GM12878 (cell line): Measurements from ENCODE around the gene PAPPA. TPM values are rescaled to one million over a fixed set of nuclear protein-coding genes. Genes with fewer than 3 reads are reported as not detected.
A peak's percentile ranks its signal among the peaks of the same experiment; 100 is the strongest.

Experiments used
- ATAC-seq: fragments of 200-7000 bp; cut with Tn5 transposase; 3 replicates; pipeline ENCODE4 v1.9.1; 2020; ENCODE audit warnings: mild to moderate bottlenecking, moderate library complexity
- BruUV-seq: library from RNA; stranded (reverse); fragments of 400-500 nt; replicated peaks from 2 replicates; lab custom pipeline; 2021; lab: Mats Ljungman, UMichigan
- CTCF ChIA-PET: fragments of 300-600 bp; sonication (Branson Sonifier 250); formaldehyde crosslinking; extraction: SDS; loops from one replicate; lab custom pipeline; 2021; ENCODE audit warnings: inconsistent platforms; lab: Yijun Ruan, JAX
- POLR2A ChIA-PET: fragments of 350-600 bp; formaldehyde crosslinking; extraction: SDS; loops from one replicate; lab custom pipeline; 2021; ENCODE audit warnings: inconsistent platforms; lab: Charles Lee
- RAD21 ChIA-PET: fragments of 300-600 bp; sonication (Branson Sonifier 250); formaldehyde crosslinking; loops from one replicate; lab custom pipeline; 2023; ENCODE audit warnings: antibody characterized with exemption; ENCODE audit not compliant: unreplicated experiment; lab: Charles Lee
- SMC1A ChIA-PET: fragments of 300-600 bp; sonication (Branson Sonifier 250); formaldehyde crosslinking; loops from one replicate; lab custom pipeline; 2023; ENCODE audit not compliant: unreplicated experiment, uncharacterized antibody; lab: Charles Lee
- DNase-seq: peaks from one replicate; pipeline ENCODE4 v3.0.0-alpha.2; 2011; ENCODE audit warnings: low read depth, low spot score
- FAIRE-seq: peaks from 3 replicates; lab custom pipeline; 2011; peaks lifted over from hg19 to GRCh38; lab: Jason Lieb, UNC
- H2AFZ ChIP-seq: 2 replicates; pipeline ENCODE4 v1.6.0; 2011; ENCODE audit warnings: low read depth, low read length, control low read depth; ENCODE audit not compliant: control insufficient read depth
- H3K27ac ChIP-seq: 2 replicates; pipeline ENCODE4 v1.5.1; 2011; ENCODE audit warnings: control low read depth; ENCODE audit not compliant: control insufficient read depth, insufficient read depth
- H3K27me3 ChIP-seq, 2 experiments: replicated peaks in 1 of 2; 2 replicates each; pipeline versions ENCODE4 v1.6.0 to v1.6.1; 2011; ENCODE audit warnings: low read length in 1 of 2; ENCODE audit not compliant: control insufficient read depth in 2 of 2, insufficient read depth in 2 of 2
- H3K36me3 ChIP-seq, 2 experiments: 2 replicates each; pipeline ENCODE4 v1.5.1; 2011; ENCODE audit warnings: low read length in 1 of 2; ENCODE audit not compliant: control insufficient read depth in 2 of 2, insufficient read depth in 2 of 2
- H3K4me1 ChIP-seq: 2 replicates; pipeline ENCODE4 v1.6.1; 2011; ENCODE audit warnings: mild to moderate bottlenecking, low read length, moderate library complexity, mixed read lengths; ENCODE audit not compliant: control insufficient read depth, insufficient read depth
- H3K4me2 ChIP-seq: 2 replicates; pipeline ENCODE4 v1.6.0; 2011; ENCODE audit warnings: control low read depth; ENCODE audit not compliant: control insufficient read depth, insufficient read depth
- H3K4me3 ChIP-seq: fragments of 200-600 bp; sonication (generic); 2 replicates; pipeline ENCODE4 v1.5.1; 2016
- H3K79me2 ChIP-seq: 2 replicates; pipeline ENCODE4 v1.6.0; 2011; ENCODE audit warnings: low read length; ENCODE audit not compliant: control insufficient read depth, insufficient read depth
- H3K9ac ChIP-seq: 2 replicates; pipeline ENCODE4 v1.8.0; 2011; ENCODE audit warnings: low read length, control low read depth, mixed read lengths; ENCODE audit not compliant: control insufficient read depth, insufficient read depth
- H3K9me3 ChIP-seq: replicated peaks from 3 replicates; pipeline ENCODE4 v1.5.1; 2011; ENCODE audit warnings: mild to moderate bottlenecking, low read length; ENCODE audit not compliant: control insufficient read depth, insufficient read depth
- H4K20me1 ChIP-seq: 2 replicates; pipeline ENCODE4 v1.6.0; 2011; ENCODE audit not compliant: control insufficient read depth, insufficient read depth
- CBX3 ChIP-seq: fragments of 200-600 bp; sonication (generic); IDR thresholded peaks from 2 replicates; pipeline ENCODE4 v1.6.1; 2016; ENCODE audit warnings: low read depth, borderline replicate concordance
- MEF2B ChIP-seq: fragments of 450-650 bp; IDR thresholded peaks from 2 replicates; pipeline ENCODE4 v1.6.1; 2018; ENCODE audit warnings: mild to moderate bottlenecking, moderate library complexity; ENCODE audit not compliant: partially characterized antibody, poor library complexity, severe bottlenecking
- SUZ12 ChIP-seq: fragments of 200-600 bp; sonication (generic); IDR thresholded peaks from one replicate; pipeline ENCODE4 v1.6.1; 2018; ENCODE audit warnings: antibody characterized with exemption, mild to moderate bottlenecking; ENCODE audit not compliant: unreplicated experiment
- WRNIP1 ChIP-seq: IDR thresholded peaks from 2 replicates; pipeline ENCODE4 v1.6.1; 2011; ENCODE audit warnings: low read depth, low read length, improper control_type of control experiment, borderline replicate concordance
- WGBS: methylation state at CpG from one replicate; pipeline ENCODE4 v1.1.6; 2016; ENCODE audit warnings: low lambda C conversion rate; ENCODE audit not compliant: insufficient replicate concordance, insufficient coverage; ENCODE audit errors: missing lambda C conversion rate; 5-methylcytosine and 5-hydroxymethylcytosine counted together
- in situ Hi-C: fragments of 300-500 bp; cut with MboI; formaldehyde crosslinking; loops from 9 replicates; pipeline ENCODE4 v1.14.3; 2018; ENCODE audit warnings: mixed read lengths
- intact Hi-C: fragments of 100-400 bp; cut with micrococcal nuclease; formaldehyde crosslinking; loops from one replicate; pipeline ENCODE4 v1.14.2; 2022; ENCODE audit not compliant: unreplicated experiment
- polyA plus RNA-seq, 11 experiments: library from polyadenylated mRNA; depleted of rRNA in 4 of 11; unstranded in 6 of 11; stranded (reverse) in 5 of 11; fragments of >200 nt; fragmentation: Nextera tagmentation in 4 of 11; fragmentation: Illumina TruSeq in 1 of 11; extraction: Ambion mirVana in 4 of 11; extraction: Trizol in 1 of 11; gene quantifications; 1 replicate in 1 of 11; 2 replicates in 10 of 11; pipeline versions ENCODE4 v1.2.1 to v1.2.3, GENCODE V29; 2011 to 2016; ENCODE audit warnings: inconsistent platforms in 2 of 11, missing spikeins in 2 of 11, low read depth in 1 of 11
- total RNA-seq, 4 experiments: library from RNA; depleted of rRNA in 3 of 4; stranded (reverse); fragments of >200 nt in 3 of 4; fragmentation: Illumina TruSeq in 1 of 4; extraction: Trizol in 1 of 4; gene quantifications; 2 replicates each; pipeline versions ENCODE4 v1.2.1 to v1.2.3, GENCODE V29; 2013 to 2021
- TF ChIP-seq, protein P1 (sequence below), 3 experiments: IDR thresholded peaks in 2 of 3; conservative IDR thresholded peaks in 1 of 3; 2 replicates each; pipeline ENCODE4 v1.5.1; 2011; ENCODE audit warnings: low read depth in 3 of 3, low read length in 3 of 3, mild to moderate bottlenecking in 3 of 3, control low read depth in 2 of 3, moderate library complexity in 2 of 3, inconsistent platforms in 1 of 3, mixed read lengths in 1 of 3; ENCODE audit not compliant: control insufficient read depth in 2 of 3, insufficient read depth in 1 of 3; ENCODE audit errors: extremely low read depth in 1 of 3
- TF ChIP-seq, protein P2 (sequence below): IDR thresholded peaks from 2 replicates; pipeline ENCODE4 v1.6.1; 2012; ENCODE audit warnings: low read length, inconsistent platforms

The PAPPA gene
- total and polyA plus RNA-seq, 10 of the 15 experiments (the other 5 are each of a cell fraction or from before 2014, with no cell fraction given), result under 0.01 to 0.19 (median 0.02) TPM; not detected in 4

DNA sequence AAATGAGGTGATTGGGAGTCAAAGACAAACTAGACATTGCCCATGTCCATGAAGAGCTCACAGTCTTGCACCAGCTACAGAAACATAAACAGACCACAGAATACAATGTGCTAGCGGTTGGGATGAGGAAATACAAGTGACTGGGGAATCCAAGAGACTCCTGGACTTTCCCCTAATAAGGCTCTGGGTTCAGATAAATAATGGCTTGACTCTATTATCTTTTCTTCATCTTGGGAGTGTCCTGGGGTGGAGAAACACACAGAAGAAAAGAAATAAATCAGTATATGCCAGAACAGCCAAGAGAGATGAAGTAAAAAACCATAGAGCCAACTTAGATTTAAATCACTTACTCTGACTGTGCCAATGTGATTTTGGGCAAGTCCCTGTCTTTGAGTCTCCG lies 227.8 kb downstream of the PAPPA start:
- Histone ChIP-seq H4K20me1 (no peaks in the 10 kb centered on the region), H3K79me2 (no peaks in the 10 kb centered on the region), H3K9me3 (no peaks in the 10 kb centered on the region), H3K4me2 (no peak overlapping the region), H3K4me3 (no peak overlapping the region), H2AFZ (no peak overlapping the region), H3K27ac (no peak overlapping the region), H3K36me3 (no peaks in the 10 kb centered on the region), H3K27me3 (no peaks in the 10 kb centered on the region), H3K4me1 (no peaks in the 10 kb centered on the region), H3K9ac (no peak overlapping the region)
- RAD21 ChIA-PET, result no interaction called here
- POLR2A ChIA-PET, result no interaction called here
- no peak for DNase-seq
- CTCF ChIA-PET, result no interaction called here
- TF ChIP-seq, protein P1, sequence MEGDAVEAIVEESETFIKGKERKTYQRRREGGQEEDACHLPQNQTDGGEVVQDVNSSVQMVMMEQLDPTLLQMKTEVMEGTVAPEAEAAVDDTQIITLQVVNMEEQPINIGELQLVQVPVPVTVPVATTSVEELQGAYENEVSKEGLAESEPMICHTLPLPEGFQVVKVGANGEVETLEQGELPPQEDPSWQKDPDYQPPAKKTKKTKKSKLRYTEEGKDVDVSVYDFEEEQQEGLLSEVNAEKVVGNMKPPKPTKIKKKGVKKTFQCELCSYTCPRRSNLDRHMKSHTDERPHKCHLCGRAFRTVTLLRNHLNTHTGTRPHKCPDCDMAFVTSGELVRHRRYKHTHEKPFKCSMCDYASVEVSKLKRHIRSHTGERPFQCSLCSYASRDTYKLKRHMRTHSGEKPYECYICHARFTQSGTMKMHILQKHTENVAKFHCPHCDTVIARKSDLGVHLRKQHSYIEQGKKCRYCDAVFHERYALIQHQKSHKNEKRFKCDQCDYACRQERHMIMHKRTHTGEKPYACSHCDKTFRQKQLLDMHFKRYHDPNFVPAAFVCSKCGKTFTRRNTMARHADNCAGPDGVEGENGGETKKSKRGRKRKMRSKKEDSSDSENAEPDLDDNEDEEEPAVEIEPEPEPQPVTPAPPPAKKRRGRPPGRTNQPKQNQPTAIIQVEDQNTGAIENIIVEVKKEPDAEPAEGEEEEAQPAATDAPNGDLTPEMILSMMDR (IDR thresholded peaks at IDR 0.05 in 2 of 3, conservative IDR thresholded peaks at IDR 0.05 in 1 of 3; ENCODE audit: control insufficient read depth in 2 of 3, extremely low read depth in 1 of 3, insufficient read depth in 1 of 3, low read depth in 3 of 3, low read length in 3 of 3), result no peak
- TF ChIP-seq SUZ12, result no peak
- TF ChIP-seq MEF2B, result no peak
- TF ChIP-seq CBX3, result no peak
- TF ChIP-seq WRNIP1, result no peak
- TF ChIP-seq, protein P2, sequence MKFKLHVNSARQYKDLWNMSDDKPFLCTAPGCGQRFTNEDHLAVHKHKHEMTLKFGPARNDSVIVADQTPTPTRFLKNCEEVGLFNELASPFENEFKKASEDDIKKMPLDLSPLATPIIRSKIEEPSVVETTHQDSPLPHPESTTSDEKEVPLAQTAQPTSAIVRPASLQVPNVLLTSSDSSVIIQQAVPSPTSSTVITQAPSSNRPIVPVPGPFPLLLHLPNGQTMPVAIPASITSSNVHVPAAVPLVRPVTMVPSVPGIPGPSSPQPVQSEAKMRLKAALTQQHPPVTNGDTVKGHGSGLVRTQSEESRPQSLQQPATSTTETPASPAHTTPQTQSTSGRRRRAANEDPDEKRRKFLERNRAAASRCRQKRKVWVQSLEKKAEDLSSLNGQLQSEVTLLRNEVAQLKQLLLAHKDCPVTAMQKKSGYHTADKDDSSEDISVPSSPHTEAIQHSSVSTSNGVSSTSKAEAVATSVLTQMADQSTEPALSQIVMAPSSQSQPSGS, result no peak
- no peak for FAIRE-seq
- intact Hi-C loops (loop anchor here (2.0 kb wide), 1 partner anchor 69 kb away; no protein-coding TSS in a partner anchor), in situ Hi-C loops (no loop called here)
- BruUV-seq, result no TSS peak
- ATAC-seq, result peak; percentile 60
- 50% methylated on average over 2 of the region's 2 CpGs for WGBS
- SMC1A ChIA-PET, result no interaction called here
